SK-N-SH (cell line): Measurements from ENCODE around the gene ZNF718. TPM values are rescaled to one million over a fixed set of nuclear protein-coding genes. Genes with fewer than 3 reads are reported as not detected.

Source experiments
- CTCF ChIA-PET: fragments of 300-600, 350-600 bp; formaldehyde crosslinking; extraction: SDS; loops from one replicate; lab custom pipeline; 2021; lab: Yijun Ruan, JAX
- POLR2A ChIA-PET: fragments of 350-600 bp; sonication (Branson Sonifier 250); formaldehyde crosslinking; extraction: SDS; loops from one replicate; lab custom pipeline; 2020; ENCODE audit warnings: antibody characterized with exemption, inconsistent platforms; lab: Yijun Ruan, JAX
- DNase-seq: peaks from one replicate; pipeline ENCODE4 v3.0.0; 2012
- H2AFZ ChIP-seq: fragments of 200-600 bp; sonication (generic); 2 replicates; pipeline ENCODE4 v1.8.1; 2016; ENCODE audit warnings: antibody characterized with exemption, mild to moderate bottlenecking, low read depth
- H3F3A ChIP-seq: fragments of 200-600 bp; sonication (generic); replicated peaks from 2 replicates; pipeline ENCODE3; 2016; ENCODE audit warnings: antibody characterized with exemption, mild to moderate bottlenecking; ENCODE audit not compliant: insufficient read depth
- H3K27ac ChIP-seq, 2 experiments: fragments of 200-500 bp in 1 of 2; fragments of 200-600 bp in 1 of 2; sonication (Bioruptor generic) in 1 of 2; sonication (generic), shearing (Covaris generic) in 1 of 2; 2 replicates each; pipeline versions ENCODE4 v1.5.1 to v1.6.1; 2014 to 2016; ENCODE audit warnings: low read depth in 2 of 2, inconsistent platforms in 1 of 2, low read length in 1 of 2, mild to moderate bottlenecking in 1 of 2, mixed read lengths in 1 of 2
- H3K27me3 ChIP-seq: fragments of 200-600 bp; sonication (generic), shearing (Covaris generic); 2 replicates; pipeline ENCODE4 v1.6.1; 2016; ENCODE audit warnings: mixed run types; ENCODE audit not compliant: insufficient read depth
- H3K36me3 ChIP-seq, 2 experiments: fragments of 200-500 bp in 1 of 2; fragments of 200-600 bp in 1 of 2; sonication (Bioruptor generic) in 1 of 2; sonication (generic) in 1 of 2; replicated peaks in 1 of 2; 2 replicates each; pipeline versions ENCODE3 to v1.5.1; 2014 to 2016; ENCODE audit warnings: low read length in 1 of 2, mild to moderate bottlenecking in 1 of 2; ENCODE audit not compliant: insufficient read depth in 2 of 2, control insufficient read depth in 1 of 2
- H3K4me1 ChIP-seq, 2 experiments: fragments of 200-500 bp in 1 of 2; fragments of 200-600 bp in 1 of 2; sonication (Bioruptor generic) in 1 of 2; sonication (generic), shearing (Covaris generic) in 1 of 2; 2 replicates each; pipeline versions ENCODE4 v1.5.1 to v1.6.1; 2014 to 2016; ENCODE audit warnings: low read depth in 1 of 2, low read length in 1 of 2, mixed run types in 1 of 2; ENCODE audit not compliant: insufficient read depth in 2 of 2, control insufficient read depth in 1 of 2
- H3K4me2 ChIP-seq: fragments of 200-600 bp; sonication (generic), shearing (Covaris generic); 2 replicates; pipeline ENCODE4 v1.6.1; 2017; ENCODE audit warnings: mixed run types
- H3K4me3 ChIP-seq, 2 experiments: fragments of 200-500 bp in 1 of 2; fragments of 200-600 bp in 1 of 2; sonication (Bioruptor generic) in 1 of 2; sonication (generic), shearing (Covaris generic) in 1 of 2; 2 replicates each; pipeline versions ENCODE4 v1.5.1 to v1.8.1; 2014 to 2016; ENCODE audit warnings: low read depth in 2 of 2, inconsistent platforms in 1 of 2, low read length in 1 of 2, mild to moderate bottlenecking in 1 of 2, mixed read lengths in 1 of 2, moderate library complexity in 1 of 2
- H3K79me2 ChIP-seq: fragments of 200-600 bp; sonication (generic); 2 replicates; pipeline ENCODE4 v1.8.1; 2017; ENCODE audit warnings: mild to moderate bottlenecking; ENCODE audit not compliant: insufficient read depth
- H3K9ac ChIP-seq: fragments of 200-600 bp; sonication (generic); 2 replicates; pipeline ENCODE4 v1.6.1; 2017; ENCODE audit warnings: mixed run types
- H3K9me2 ChIP-seq: fragments of 200-600 bp; sonication (generic); 2 replicates; pipeline ENCODE4 v1.6.1; 2017; ENCODE audit warnings: mixed run types
- H3K9me3 ChIP-seq: fragments of 200-600 bp; sonication (generic); 2 replicates; pipeline ENCODE4 v1.6.1; 2017; ENCODE audit warnings: mixed run types, mild to moderate bottlenecking, moderate library complexity
- H4K20me1 ChIP-seq: fragments of 200-600 bp; sonication (generic); 2 replicates; pipeline ENCODE4 v1.6.1; 2017; ENCODE audit warnings: mild to moderate bottlenecking, mixed run types; ENCODE audit not compliant: insufficient read depth
- ELF1 ChIP-seq: IDR thresholded peaks from 2 replicates; pipeline ENCODE4 v1.4.0; 2012
- EZH2phosphoT487 ChIP-seq: fragments of 200-600 bp; sonication (generic); IDR thresholded peaks from 2 replicates; pipeline ENCODE4 v1.6.1; 2017; ENCODE audit warnings: low read depth, mixed run types, mild to moderate bottlenecking, antibody characterized with exemption, moderate library complexity, borderline replicate concordance
- FOSL2 ChIP-seq: IDR thresholded peaks from 2 replicates; pipeline ENCODE4 v1.4.0; 2012; ENCODE audit warnings: low read depth, mild to moderate bottlenecking, moderate library complexity, borderline replicate concordance
- FOXJ3 ChIP-seq: sonication (generic); formaldehyde crosslinking; IDR thresholded peaks from 2 replicates; pipeline ENCODE4 v1.5.1; 2020; ENCODE audit warnings: mild to moderate bottlenecking, missing genetic modification reagents
- GATA2 ChIP-seq: sonication (generic); formaldehyde crosslinking; IDR thresholded peaks from 2 replicates; pipeline ENCODE4 v1.5.0; 2020; ENCODE audit warnings: mild to moderate bottlenecking, missing genetic modification reagents
- IRF3 ChIP-seq: fragments of 150-350 bp; IDR thresholded peaks from 2 replicates; pipeline ENCODE4 v1.6.1; 2016; ENCODE audit warnings: mild to moderate bottlenecking, low read depth, low read length
- JUND ChIP-seq: IDR thresholded peaks from 2 replicates; pipeline ENCODE4 v1.4.0; 2012
- MAX ChIP-seq: IDR thresholded peaks from 2 replicates; pipeline ENCODE4 v1.4.0; 2012; ENCODE audit warnings: low read depth
- MEF2A ChIP-seq: IDR thresholded peaks from 2 replicates; pipeline ENCODE4 v1.4.0; 2012; ENCODE audit warnings: low read depth, borderline replicate concordance
- MXI1 ChIP-seq: IDR thresholded peaks from 2 replicates; pipeline ENCODE4 v1.6.1; 2012; ENCODE audit warnings: mild to moderate bottlenecking, low read depth, low read length, improper control_type of control experiment
- NRF1 ChIP-seq: IDR thresholded peaks from 2 replicates; pipeline ENCODE4 v1.6.1; 2012; ENCODE audit warnings: low read depth, mild to moderate bottlenecking, low read length
- POLR2AphosphoS5 ChIP-seq: IDR thresholded peaks from 2 replicates; pipeline ENCODE4 v1.6.1; 2012; ENCODE audit warnings: low read depth, low read length
- RXRA ChIP-seq: IDR thresholded peaks from 2 replicates; pipeline ENCODE4 v1.4.0; 2012; ENCODE audit warnings: low read depth, mild to moderate bottlenecking, borderline replicate concordance
- SMC3 ChIP-seq: IDR thresholded peaks from 2 replicates; pipeline ENCODE4 v1.6.1; 2012; ENCODE audit warnings: low read depth, low read length, improper control_type of control experiment
- TAF1 ChIP-seq: IDR thresholded peaks from 2 replicates; pipeline ENCODE4 v1.6.1; 2012; ENCODE audit warnings: low read depth, mild to moderate bottlenecking, low read length, moderate library complexity, borderline replicate concordance
- USF1 ChIP-seq: IDR thresholded peaks from 2 replicates; pipeline ENCODE4 v1.4.0; 2012; ENCODE audit warnings: low read depth, borderline replicate concordance
- USF2 ChIP-seq: fragments of 150-350 bp; IDR thresholded peaks from 2 replicates; pipeline ENCODE4 v1.6.1; 2017; ENCODE audit warnings: antibody characterized with exemption, low read length, low read depth, borderline replicate concordance
- YY1 ChIP-seq: IDR thresholded peaks from 2 replicates; pipeline ENCODE4 v1.4.0; 2012; ENCODE audit warnings: low read depth, mild to moderate bottlenecking
- ZBTB33 ChIP-seq: IDR thresholded peaks from 2 replicates; pipeline ENCODE4 v1.4.0; 2012; ENCODE audit warnings: low read depth, borderline replicate concordance
- WGBS: methylation state at CpG from one replicate; pipeline ENCODE4 v1.1.6; 2017; ENCODE audit warnings: low lambda C conversion rate; 5-methylcytosine and 5-hydroxymethylcytosine counted together
- polyA plus RNA-seq, 3 experiments: library from polyadenylated mRNA; depleted of rRNA; stranded (reverse); fragments of >200 nt; gene quantifications; 2 replicates each; pipeline ENCODE4 v1.2.3, GENCODE V29; 2012

ZNF718 gene
- polyA plus RNA-seq, 1 of the 3 experiments (the other 2 are of a cell fraction): 0.02 TPM

- Histone ChIP-seq H3K4me2 (no peak overlapping the region), H4K20me1 (no peaks in the 10 kb centered on the region), H3K36me3 (no peaks in the 10 kb centered on the region), H3K4me1 (no peaks in the 10 kb centered on the region), H3K4me3 (no peak overlapping the region), H3K9ac (no peak overlapping the region), H3K79me2 (no peaks in the 10 kb centered on the region), H3K9me2 (no peaks in the 10 kb centered on the region), H3K9me3 (0 out of 2 replicates have a peak, but pooled peaks cover 3% of the 10 kb centered on the region), H3K27ac (no peak overlapping the region), H2AFZ (no peak overlapping the region), H3K27me3 (no peaks in the 10 kb centered on the region), H3F3A (no peaks in the 10 kb centered on the region)
- CTCF ChIA-PET: interaction anchor here (1.1 kb wide), 1 partner anchor 11 kb away, joined by 4 read pairs; no protein-coding TSS in a partner anchor
- DNase-seq: no peak
- POLR2A ChIA-PET: no interaction called here
- no peak for TF ChIP-seq NRF1
- no peak for TF ChIP-seq MAX
- no peak for TF ChIP-seq POLR2AphosphoS5
- no peak for TF ChIP-seq FOXJ3 (CRISPR knock-in tag)
- no peak for TF ChIP-seq TAF1
- no peak for TF ChIP-seq MEF2A
- TF ChIP-seq RXRA: no peak
- no peak for TF ChIP-seq EZH2phosphoT487
- no peak for TF ChIP-seq IRF3
- TF ChIP-seq ZBTB33: no peak
- TF ChIP-seq SMC3: no peak
- TF ChIP-seq FOSL2: no peak
- no peak for TF ChIP-seq GATA2 (CRISPR knock-in tag)
These were observed 51.7 kb downstream of the ZNF718 start for GRCh38 chr4:175986-176385.

GRCh38 chr4:176995-177394, 52.7 kb downstream of the ZNF718 start:
- Histone ChIP-seq H4K20me1 (no peaks in the 10 kb centered on the region), H3K9ac (no peak overlapping the region), H3K79me2 (no peaks in the 10 kb centered on the region), H3K4me2 (no peak overlapping the region), H3K4me3 (no peak overlapping the region), H3F3A (no peaks in the 10 kb centered on the region), H3K9me3 (0 out of 2 replicates have a peak, but pooled peaks cover 3% of the 10 kb centered on the region), H3K9me2 (no peaks in the 10 kb centered on the region), H2AFZ (no peak overlapping the region), H3K36me3 (no peaks in the 10 kb centered on the region), H3K4me1 (no peaks in the 10 kb centered on the region), H3K27me3 (no peaks in the 10 kb centered on the region), H3K27ac (no peak overlapping the region)
- DNase-seq: no peak
- ChIA-PET POLR2A (no interaction called here), CTCF (no interaction called here)
- WGBS: 0% methylated on average over 1 of the region's 1 CpG
- no peak for TF ChIP-seq NRF1
- TF ChIP-seq JUND: no peak
- TF ChIP-seq SMC3: no peak
- TF ChIP-seq MXI1: no peak
- no peak for TF ChIP-seq EZH2phosphoT487
- TF ChIP-seq ELF1: no peak
- no peak for TF ChIP-seq ZBTB33
- no peak for TF ChIP-seq USF1
- TF ChIP-seq GATA2 (CRISPR knock-in tag): no peak
- no peak for TF ChIP-seq USF2
- TF ChIP-seq IRF3: no peak
- TF ChIP-seq YY1: no peak
